Activated CD8-positive, alpha-beta memory T cell treated with anti-CD3 and anti-CD28 coated beads for 36 hours (primary cell): Measurements from ENCODE around the gene GON4L. TPM values are rescaled to one million over a fixed set of nuclear protein-coding genes. Genes with fewer than 3 reads are reported as not detected.
"Not testable (repeated sequence)": the region's sequence is repeated elsewhere in the genome, so short reads cannot be mapped to it uniquely, and the experiment has no call there.

Experiments used
- CTCF ChIA-PET: fragments of 350-600 bp; sonication (Branson Sonifier 250); formaldehyde crosslinking; loops from one replicate; lab custom pipeline; 2021; ENCODE audit warnings: antibody characterized with exemption; lab: Charles Lee
- POLR2A ChIA-PET: fragments of 350-600 bp; sonication (Branson Sonifier 250); formaldehyde crosslinking; loops from one replicate; lab custom pipeline; 2021; ENCODE audit warnings: antibody characterized with exemption; lab: Charles Lee
- total RNA-seq, 2 experiments: library from RNA; stranded (reverse); gene quantifications; one replicate each; pipeline ENCODE4 v1.2.3, GENCODE V29; 2021

The GON4L gene
- 10 to 100 TPM; 46.4 to 51.2 TPM for total RNA-seq

- ChIA-PET POLR2A (interaction anchor here (0.5 to 1.0 kb wide), 3 partner anchors 9 to 220 kb away, joined by 3 to 11 read pairs (median 3); no protein-coding TSS in a partner anchor), CTCF (interaction anchor here (0.5 to 0.9 kb wide), 3 partner anchors 17 to 329 kb away, joined by 3 read pairs; no protein-coding TSS in a partner anchor)
Measured at GRCh38 chr1:155856975-155857930, at the start of gene GON4L. TSS of gene GON4L (minus strand) at chr1:155857214. CDS start at chr1:155853780, 3,434 bp downstream.

- CTCF ChIA-PET: interaction anchor here (0.7 to 1.2 kb wide), 2 partner anchors 12 to 85 kb away, joined by 3 read pairs; no protein-coding TSS in a partner anchor
- POLR2A ChIA-PET: no interaction called here
Measured at GRCh38 chr1:155904261-155904660, 47.2 kb upstream of the GON4L start.

- ChIA-PET CTCF (no interaction called here), POLR2A (no interaction called here)
Measured at GRCh38 chr1:155900161-155900560, 43.1 kb upstream of the GON4L start.

GRCh38 chr1:155899683-155900082 lies 42.7 kb upstream of the GON4L start:
- ChIA-PET POLR2A (no interaction called here), CTCF (no interaction called here)

GRCh38 chr1:155898888-155899287 lies 41.9 kb upstream of the GON4L start:
- CTCF ChIA-PET: interaction anchor here (1.2 kb wide), 1 partner anchor 39 kb away, joined by 3 read pairs; no protein-coding TSS in a partner anchor
- POLR2A ChIA-PET: interaction anchor here (1.0 kb wide), 1 partner anchor 70 kb away, joined by 3 read pairs; no protein-coding TSS in a partner anchor

GRCh38 chr1:155897746-155898145 lies 40.7 kb upstream of the GON4L start:
- POLR2A ChIA-PET: no interaction called here

GRCh38 chr1:155896476-155896875 lies 39.5 kb upstream of the GON4L start:
- CTCF ChIA-PET: not testable (repeated sequence)
- POLR2A ChIA-PET: interaction anchor here (0.7 kb wide), 1 partner anchor 50 kb away, joined by 9 read pairs; no protein-coding TSS in a partner anchor

More at GRCh38 chr1:155897746-155898145, 40.7 kb upstream of the GON4L start:
- CTCF ChIA-PET: no interaction called here

- POLR2A ChIA-PET: interaction anchor here (0.7 kb wide), 1 partner anchor 621 kb away, joined by 5 read pairs; no protein-coding TSS in a partner anchor
- CTCF ChIA-PET: interaction anchor here (0.7 to 0.9 kb wide), 2 partner anchors 15 to 635 kb away, joined by 3 read pairs; no protein-coding TSS in a partner anchor
Measured at GRCh38 chr1:155895617-155896016, 38.6 kb upstream of the GON4L start.

- POLR2A ChIA-PET: no interaction called here
- CTCF ChIA-PET: interaction anchor here (1.0 kb wide), 1 partner anchor 62 kb away, joined by 3 read pairs; no protein-coding TSS in a partner anchor
Measured at GRCh38 chr1:155893389-155894142, 36.6 kb upstream of the GON4L start.

GRCh38 chr1:155892796-155893195 lies 35.8 kb upstream of the GON4L start:
- CTCF ChIA-PET: no interaction called here
- POLR2A ChIA-PET: no interaction called here

- POLR2A ChIA-PET: interaction anchor here (0.6 kb wide), 1 partner anchor 1969 kb away, joined by 3 read pairs; no protein-coding TSS in a partner anchor
- CTCF ChIA-PET: no interaction called here
Measured at GRCh38 chr1:155890251-155890650, 33.2 kb upstream of the GON4L start.

GRCh38 chr1:155889566-155889965 lies 32.6 kb upstream of the GON4L start:
- POLR2A ChIA-PET: interaction anchor here (0.6 kb wide), 2 partner anchors 1967 to 1968 kb away, joined by 3 read pairs; partner anchors contain the start of gene GATAD2B
- CTCF ChIA-PET: no interaction called here

- ChIA-PET CTCF (no interaction called here), POLR2A (no interaction called here)
Measured at GRCh38 chr1:155888481-155888880, 31.5 kb upstream of the GON4L start.

GRCh38 chr1:155884982-155885381 lies 28.0 kb upstream of the GON4L start:
- CTCF ChIA-PET: interaction anchor here (0.6 kb wide), 1 partner anchor 110 kb away, joined by 3 read pairs; no protein-coding TSS in a partner anchor
- POLR2A ChIA-PET: no interaction called here

- ChIA-PET POLR2A (no interaction called here), CTCF (no interaction called here)
Measured at GRCh38 chr1:155884031-155884960, 27.3 kb upstream of the GON4L start.

- POLR2A ChIA-PET: no interaction called here
- CTCF ChIA-PET: no interaction called here
Measured at GRCh38 chr1:155882766-155883165, 25.8 kb upstream of the GON4L start.

GRCh38 chr1:155882235-155882634 lies 25.2 kb upstream of the GON4L start:
- ChIA-PET CTCF (no interaction called here), POLR2A (no interaction called here)

- POLR2A ChIA-PET: no interaction called here
- CTCF ChIA-PET: interaction anchor here (0.6 kb wide), 1 partner anchor 50 kb away, joined by 3 read pairs; no protein-coding TSS in a partner anchor
Measured at GRCh38 chr1:155880950-155881349, 23.9 kb upstream of the GON4L start.
